Measurements from ENCODE around the gene SLC6A6. TPM values are rescaled to one million over a fixed set of nuclear protein-coding genes. Genes with fewer than 3 reads are reported as not detected.

Gene SLC6A6
- total and polyA plus RNA-seq, 4 donors = 0.92 to 7.2 (median 2.9) TPM

DNA sequence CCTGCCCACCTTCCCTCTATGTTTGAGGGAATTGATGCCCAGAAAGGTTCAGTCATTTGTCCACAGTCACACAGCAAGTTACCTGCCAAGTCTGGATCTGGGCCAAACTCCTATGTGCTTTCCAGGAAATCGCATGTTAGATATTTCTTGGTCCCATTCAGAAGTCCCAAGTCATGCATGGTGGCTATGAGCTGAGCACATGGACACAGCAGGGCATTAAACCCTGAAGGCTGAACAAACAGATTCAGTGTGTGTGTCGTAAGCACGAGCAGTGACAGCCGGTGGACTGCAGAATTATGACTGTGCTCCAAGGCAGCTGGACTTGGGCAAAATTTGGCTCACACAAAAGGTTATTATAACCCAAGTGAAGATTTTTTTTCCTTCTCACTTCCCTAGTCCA lies 11.4 kb upstream of the SLC6A6 start:
- H3K9ac ChIP-seq (ENCODE audit: low read depth in 1 of 2, low read length in 2 of 2) = no peak overlapping the region
- DNase-seq (ENCODE audit: low spot score) = no peak
- H3K36me3 ChIP-seq (ENCODE audit: control insufficient read depth in 4 of 4, insufficient read depth in 3 of 4, low read depth in 1 of 4, low read length in 3 of 4) = no peaks in the 10 kb centered on the region
- H3K4me3 ChIP-seq (ENCODE audit: low read depth in 1 of 3, low read length in 3 of 3) = no peak overlapping the region
- no peaks in the 10 kb centered on the region for H3K27me3 ChIP-seq (ENCODE audit: control insufficient read depth in 4 of 4, insufficient read depth in 4 of 4, low read length in 3 of 4)
- 9% methylated on average over 4 of the region's 4 CpGs for WGBS
- H3K4me1 ChIP-seq (ENCODE audit: control insufficient read depth in 4 of 4, insufficient read depth in 4 of 4, low read length in 3 of 4) = peaks cover 2 to 11% (median 4%) of the 10 kb centered on the region in 4 donors
- no peak overlapping the region for H3K27ac ChIP-seq (ENCODE audit: low read depth in 1 of 2, low read length in 2 of 2)
- H3K9me3 ChIP-seq (ENCODE audit: control insufficient read depth in 4 of 4, low read length in 3 of 4) = no peaks in the 10 kb centered on the region
- no peak for TF ChIP-seq GABPA (IDR thresholded peaks at IDR 0.05 in 1 of 2, conservative IDR thresholded peaks at IDR 0.05 in 1 of 2)
- TF ChIP-seq, protein P1, sequence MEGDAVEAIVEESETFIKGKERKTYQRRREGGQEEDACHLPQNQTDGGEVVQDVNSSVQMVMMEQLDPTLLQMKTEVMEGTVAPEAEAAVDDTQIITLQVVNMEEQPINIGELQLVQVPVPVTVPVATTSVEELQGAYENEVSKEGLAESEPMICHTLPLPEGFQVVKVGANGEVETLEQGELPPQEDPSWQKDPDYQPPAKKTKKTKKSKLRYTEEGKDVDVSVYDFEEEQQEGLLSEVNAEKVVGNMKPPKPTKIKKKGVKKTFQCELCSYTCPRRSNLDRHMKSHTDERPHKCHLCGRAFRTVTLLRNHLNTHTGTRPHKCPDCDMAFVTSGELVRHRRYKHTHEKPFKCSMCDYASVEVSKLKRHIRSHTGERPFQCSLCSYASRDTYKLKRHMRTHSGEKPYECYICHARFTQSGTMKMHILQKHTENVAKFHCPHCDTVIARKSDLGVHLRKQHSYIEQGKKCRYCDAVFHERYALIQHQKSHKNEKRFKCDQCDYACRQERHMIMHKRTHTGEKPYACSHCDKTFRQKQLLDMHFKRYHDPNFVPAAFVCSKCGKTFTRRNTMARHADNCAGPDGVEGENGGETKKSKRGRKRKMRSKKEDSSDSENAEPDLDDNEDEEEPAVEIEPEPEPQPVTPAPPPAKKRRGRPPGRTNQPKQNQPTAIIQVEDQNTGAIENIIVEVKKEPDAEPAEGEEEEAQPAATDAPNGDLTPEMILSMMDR (IDR thresholded peaks at IDR 0.05; ENCODE audit: low read depth, low read length, missing input control) = no peak
- peak; percentile 57 to 79 for TF ChIP-seq HNF4A (conservative IDR thresholded peaks at IDR 0.05)
- TF ChIP-seq TAF1 (conservative IDR thresholded peaks at IDR 0.05) = no peak
- TF ChIP-seq EGR1 (IDR thresholded peaks at IDR 0.05; ENCODE audit: low read depth in 2 of 2) = peak in 1 of 2 donors; percentile 51
- no peak for TF ChIP-seq HNF4G (IDR thresholded peaks at IDR 0.05)
- TF ChIP-seq FOXA1 (IDR thresholded peaks at IDR 0.05) = peak; percentile 54
- no peak for TF ChIP-seq NR2F2 (IDR thresholded peaks at IDR 0.05)
- TF ChIP-seq, protein P2, sequence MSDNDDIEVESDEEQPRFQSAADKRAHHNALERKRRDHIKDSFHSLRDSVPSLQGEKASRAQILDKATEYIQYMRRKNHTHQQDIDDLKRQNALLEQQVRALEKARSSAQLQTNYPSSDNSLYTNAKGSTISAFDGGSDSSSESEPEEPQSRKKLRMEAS (IDR thresholded peaks at IDR 0.05) = no peak
- peak; percentile 81 for TF ChIP-seq FOXA2 (IDR thresholded peaks at IDR 0.05)
- peak; percentile 73 for TF ChIP-seq YY1 (IDR thresholded peaks at IDR 0.05)
- TF ChIP-seq, protein P3, sequence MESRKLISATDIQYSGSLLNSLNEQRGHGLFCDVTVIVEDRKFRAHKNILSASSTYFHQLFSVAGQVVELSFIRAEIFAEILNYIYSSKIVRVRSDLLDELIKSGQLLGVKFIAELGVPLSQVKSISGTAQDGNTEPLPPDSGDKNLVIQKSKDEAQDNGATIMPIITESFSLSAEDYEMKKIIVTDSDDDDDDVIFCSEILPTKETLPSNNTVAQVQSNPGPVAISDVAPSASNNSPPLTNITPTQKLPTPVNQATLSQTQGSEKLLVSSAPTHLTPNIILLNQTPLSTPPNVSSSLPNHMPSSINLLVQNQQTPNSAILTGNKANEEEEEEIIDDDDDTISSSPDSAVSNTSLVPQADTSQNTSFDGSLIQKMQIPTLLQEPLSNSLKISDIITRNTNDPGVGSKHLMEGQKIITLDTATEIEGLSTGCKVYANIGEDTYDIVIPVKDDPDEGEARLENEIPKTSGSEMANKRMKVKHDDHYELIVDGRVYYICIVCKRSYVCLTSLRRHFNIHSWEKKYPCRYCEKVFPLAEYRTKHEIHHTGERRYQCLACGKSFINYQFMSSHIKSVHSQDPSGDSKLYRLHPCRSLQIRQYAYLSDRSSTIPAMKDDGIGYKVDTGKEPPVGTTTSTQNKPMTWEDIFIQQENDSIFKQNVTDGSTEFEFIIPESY (IDR thresholded peaks at IDR 0.05) = no peak
- peak; percentile 68 for TF ChIP-seq SP1 (IDR thresholded peaks at IDR 0.05)
- TF ChIP-seq JUND (IDR thresholded peaks at IDR 0.05) = peak in 1 of 2 donors; percentile 71
- TF ChIP-seq, protein P4, sequence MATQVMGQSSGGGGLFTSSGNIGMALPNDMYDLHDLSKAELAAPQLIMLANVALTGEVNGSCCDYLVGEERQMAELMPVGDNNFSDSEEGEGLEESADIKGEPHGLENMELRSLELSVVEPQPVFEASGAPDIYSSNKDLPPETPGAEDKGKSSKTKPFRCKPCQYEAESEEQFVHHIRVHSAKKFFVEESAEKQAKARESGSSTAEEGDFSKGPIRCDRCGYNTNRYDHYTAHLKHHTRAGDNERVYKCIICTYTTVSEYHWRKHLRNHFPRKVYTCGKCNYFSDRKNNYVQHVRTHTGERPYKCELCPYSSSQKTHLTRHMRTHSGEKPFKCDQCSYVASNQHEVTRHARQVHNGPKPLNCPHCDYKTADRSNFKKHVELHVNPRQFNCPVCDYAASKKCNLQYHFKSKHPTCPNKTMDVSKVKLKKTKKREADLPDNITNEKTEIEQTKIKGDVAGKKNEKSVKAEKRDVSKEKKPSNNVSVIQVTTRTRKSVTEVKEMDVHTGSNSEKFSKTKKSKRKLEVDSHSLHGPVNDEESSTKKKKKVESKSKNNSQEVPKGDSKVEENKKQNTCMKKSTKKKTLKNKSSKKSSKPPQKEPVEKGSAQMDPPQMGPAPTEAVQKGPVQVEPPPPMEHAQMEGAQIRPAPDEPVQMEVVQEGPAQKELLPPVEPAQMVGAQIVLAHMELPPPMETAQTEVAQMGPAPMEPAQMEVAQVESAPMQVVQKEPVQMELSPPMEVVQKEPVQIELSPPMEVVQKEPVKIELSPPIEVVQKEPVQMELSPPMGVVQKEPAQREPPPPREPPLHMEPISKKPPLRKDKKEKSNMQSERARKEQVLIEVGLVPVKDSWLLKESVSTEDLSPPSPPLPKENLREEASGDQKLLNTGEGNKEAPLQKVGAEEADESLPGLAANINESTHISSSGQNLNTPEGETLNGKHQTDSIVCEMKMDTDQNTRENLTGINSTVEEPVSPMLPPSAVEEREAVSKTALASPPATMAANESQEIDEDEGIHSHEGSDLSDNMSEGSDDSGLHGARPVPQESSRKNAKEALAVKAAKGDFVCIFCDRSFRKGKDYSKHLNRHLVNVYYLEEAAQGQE (IDR thresholded peaks at IDR 0.05) = peak; percentile 28
- TF ChIP-seq RAD21 (IDR thresholded peaks at IDR 0.05) = peak; percentile 42 to 51
- TF ChIP-seq, protein P5, sequence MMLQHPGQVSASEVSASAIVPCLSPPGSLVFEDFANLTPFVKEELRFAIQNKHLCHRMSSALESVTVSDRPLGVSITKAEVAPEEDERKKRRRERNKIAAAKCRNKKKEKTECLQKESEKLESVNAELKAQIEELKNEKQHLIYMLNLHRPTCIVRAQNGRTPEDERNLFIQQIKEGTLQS (IDR thresholded peaks at IDR 0.05) = peak; percentile 78
- TF ChIP-seq RXRA (IDR thresholded peaks at IDR 0.05) = peak; percentile 95 to 98

All from liver (tissue), 9 donors.